IMR-90 (cell line): ENCODE data around the gene DLG5. TPM values are rescaled to one million over a fixed set of nuclear protein-coding genes. Genes with fewer than 3 reads are reported as not detected.

Experiments used
- ATAC-seq: fragments of 200-7000 bp; cut with Tn5 transposase; 2 replicates; pipeline ENCODE4 v1.9.1; 2020; ENCODE audit warnings: low read depth, mild to moderate bottlenecking, moderate library complexity
- BruUV-seq: library from RNA; stranded (reverse); fragments of 400-500 nt; replicated peaks from 2 replicates; lab custom pipeline; 2021; lab: Mats Ljungman, UMichigan
- CTCF ChIA-PET: fragments of 300-600 bp; formaldehyde crosslinking; extraction: SDS; loops from one replicate; lab custom pipeline; 2021; ENCODE audit warnings: antibody characterized with exemption; lab: Yijun Ruan, JAX
- POLR2A ChIA-PET: fragments of 300-600 bp; sonication (Branson Sonifier 250); formaldehyde crosslinking; loops from one replicate; lab custom pipeline; 2022; ENCODE audit warnings: antibody characterized with exemption; ENCODE audit not compliant: unreplicated experiment; lab: Charles Lee
- DNase-seq: peaks from one replicate; pipeline ENCODE4 v3.0.0; 2013
- H2AFZ ChIP-seq: replicated peaks from 2 replicates; pipeline ENCODE3; 2013; ENCODE audit warnings: low read length, mild to moderate bottlenecking; ENCODE audit not compliant: poor library complexity
- H2AK5ac ChIP-seq: 2 replicates; pipeline ENCODE4 v1.6.1; 2013; ENCODE audit warnings: low read depth, low read length, inconsistent platforms
- H2AK9ac ChIP-seq: replicated peaks from 2 replicates; pipeline ENCODE3; 2013; ENCODE audit warnings: mild to moderate bottlenecking, low read depth, low read length, moderate library complexity; ENCODE audit not compliant: poor library complexity
- H2BK120ac ChIP-seq: 2 replicates; pipeline ENCODE4 v1.6.1; 2013; ENCODE audit warnings: low read depth, low read length, inconsistent platforms
- H2BK15ac ChIP-seq: 3 replicates; pipeline ENCODE4 v1.6.1; 2013; ENCODE audit warnings: low read depth, low read length, inconsistent platforms
- H2BK20ac ChIP-seq: 2 replicates; pipeline ENCODE4 v1.6.1; 2013; ENCODE audit warnings: low read depth, mild to moderate bottlenecking, inconsistent platforms, low read length, moderate library complexity
- H2BK5ac ChIP-seq: 2 replicates; pipeline ENCODE4 v1.6.1; 2013; ENCODE audit warnings: mild to moderate bottlenecking, low read depth, low read length, inconsistent platforms; ENCODE audit not compliant: poor library complexity, severe bottlenecking
- H3K14ac ChIP-seq: replicated peaks from 2 replicates; pipeline ENCODE4 v1.6.1; 2013; ENCODE audit warnings: low read depth, low read length, inconsistent platforms
- H3K18ac ChIP-seq: 2 replicates; pipeline ENCODE4 v1.6.1; 2013; ENCODE audit warnings: low read depth, low read length, control low read depth
- H3K23ac ChIP-seq: 2 replicates; pipeline ENCODE4 v1.6.1; 2013; ENCODE audit warnings: low read depth, low read length, inconsistent platforms
- H3K27ac ChIP-seq: 2 replicates; pipeline ENCODE4 v1.5.1; 2013; ENCODE audit warnings: mild to moderate bottlenecking, control low read depth, low read length; ENCODE audit not compliant: insufficient read depth
- H3K27me3 ChIP-seq: 2 replicates; pipeline ENCODE4 v1.6.1; 2013; ENCODE audit warnings: low read length; ENCODE audit not compliant: control insufficient read depth, insufficient read depth
- H3K36me3 ChIP-seq: 2 replicates; pipeline ENCODE4 v1.6.1; 2013; ENCODE audit warnings: low read length, mixed read lengths; ENCODE audit not compliant: control insufficient read depth, insufficient read depth
- H3K4ac ChIP-seq: 2 replicates; pipeline ENCODE4 v1.6.1; 2013; ENCODE audit warnings: low read depth, low read length, inconsistent platforms
- H3K4me1 ChIP-seq: 2 replicates; pipeline ENCODE4 v1.6.1; 2013; ENCODE audit warnings: low read length, mixed read lengths; ENCODE audit not compliant: control insufficient read depth, insufficient read depth
- H3K4me2 ChIP-seq: 2 replicates; pipeline ENCODE4 v1.6.1; 2013; ENCODE audit warnings: low read depth, mild to moderate bottlenecking, control low read depth, low read length, moderate library complexity
- H3K4me3 ChIP-seq: 2 replicates; pipeline ENCODE4 v1.5.1; 2013; ENCODE audit warnings: low read depth, mild to moderate bottlenecking, control low read depth, low read length, moderate library complexity; ENCODE audit not compliant: insufficient read depth
- H3K56ac ChIP-seq: 2 replicates; pipeline ENCODE4 v1.6.1; 2013; ENCODE audit warnings: low read length, inconsistent platforms; ENCODE audit not compliant: insufficient read depth; ENCODE audit errors: extremely low read depth
- H3K79me1 ChIP-seq, 2 experiments: 2 replicates each; pipeline ENCODE4 v1.6.1; 2013; ENCODE audit warnings: low read length in 2 of 2, inconsistent platforms in 1 of 2, low read depth in 1 of 2
- H3K9ac ChIP-seq: 2 replicates; pipeline ENCODE4 v1.6.1; 2013; ENCODE audit warnings: low read depth, low read length, control low read depth
- H3K9me1 ChIP-seq: 2 replicates; pipeline ENCODE4 v1.6.1; 2013; ENCODE audit warnings: low read length, inconsistent platforms; ENCODE audit not compliant: insufficient read depth
- H3K9me3 ChIP-seq: 2 replicates; pipeline ENCODE4 v1.6.1; 2013; ENCODE audit warnings: low read length; ENCODE audit not compliant: control insufficient read depth, insufficient read depth
- H4K20me1 ChIP-seq: 2 replicates; pipeline ENCODE4 v1.6.1; 2013; ENCODE audit warnings: low read length, inconsistent platforms; ENCODE audit not compliant: insufficient read depth
- H4K5ac ChIP-seq: 2 replicates; pipeline ENCODE4 v1.6.1; 2013; ENCODE audit warnings: mild to moderate bottlenecking, low read depth, low read length, control low read depth
- H4K8ac ChIP-seq, 2 experiments: 2 replicates each; pipeline ENCODE4 v1.6.1; 2013; ENCODE audit warnings: low read depth in 2 of 2, low read length in 2 of 2, control low read depth in 1 of 2, inconsistent platforms in 1 of 2
- H4K91ac ChIP-seq: 2 replicates; pipeline ENCODE4 v1.6.1; 2013; ENCODE audit warnings: low read depth, low read length, inconsistent platforms; ENCODE audit not compliant: insufficient read depth
- BHLHE40 ChIP-seq: fragments of 150-350 bp; IDR thresholded peaks from 2 replicates; pipeline ENCODE4 v1.6.1; 2016; ENCODE audit warnings: mild to moderate bottlenecking, low read depth, low read length
- MAFK ChIP-seq: IDR thresholded peaks from 2 replicates; pipeline ENCODE4 v1.6.1; 2012; ENCODE audit warnings: low read depth, low read length, improper control_type of control experiment
- MAZ ChIP-seq: IDR thresholded peaks from 2 replicates; pipeline ENCODE4 v1.6.1; 2012; ENCODE audit warnings: low read depth, mild to moderate bottlenecking, low read length, improper control_type of control experiment, moderate library complexity, borderline replicate concordance
- RFX5 ChIP-seq: IDR thresholded peaks from 2 replicates; pipeline ENCODE4 v1.8.0; 2012; ENCODE audit warnings: low read depth, mild to moderate bottlenecking, low read length, moderate library complexity
- WGBS, 2 experiments: methylation state at CpG; one replicate each; pipeline versions ENCODE4 v1.1.5 to v1.1.7; 2013; ENCODE audit warnings: missing lambda C conversion rate in 2 of 2; ENCODE audit not compliant: insufficient read length in 1 of 2; ENCODE audit errors: extremely low coverage in 2 of 2; 5-methylcytosine and 5-hydroxymethylcytosine counted together
- dilution Hi-C: fragments of 300-500 bp; cut with HindIII; formaldehyde crosslinking; loops from one replicate; pipeline ENCODE4 v1.14.3; 2018; ENCODE audit warnings: low sequenced_read_pairs; ENCODE audit not compliant: unreplicated experiment
- in situ Hi-C: fragments of 300-500 bp; cut with MboI; formaldehyde crosslinking; loops from 3 replicates; pipeline ENCODE4 v1.14.3; 2019; ENCODE audit warnings: low sequenced_read_pairs, inconsistent platforms, mixed read lengths
- intact Hi-C: fragments of 100-400 bp; cut with micrococcal nuclease; formaldehyde crosslinking; loops from 2 replicates; pipeline ENCODE4 v1.10.0; 2022
- polyA plus RNA-seq, 3 experiments: library from polyadenylated mRNA; depleted of rRNA; stranded (reverse); fragments of >200 nt; gene quantifications; 2 replicates each; pipeline ENCODE4 v1.2.3, GENCODE V29; 2012; ENCODE audit warnings: low replicate concordance in 1 of 3
- total RNA-seq: library from RNA; depleted of rRNA; stranded (reverse); fragments of >200 nt; gene quantifications from 2 replicates; pipeline ENCODE4 v1.2.3, GENCODE V29; 2012
- TF ChIP-seq, protein P1 (sequence below): fragments of 150-350 bp; IDR thresholded peaks from 2 replicates; pipeline ENCODE4 v1.6.1; 2017; ENCODE audit warnings: mild to moderate bottlenecking, antibody characterized with exemption, low read length, low read depth
- TF ChIP-seq, protein P2 (sequence below): fragments of 150-350 bp; IDR thresholded peaks from 2 replicates; pipeline ENCODE4 v1.6.1; 2016; ENCODE audit warnings: low read depth, mild to moderate bottlenecking, low read length, moderate library complexity, borderline replicate concordance

DLG5 gene
- total and polyA plus RNA-seq, 2 of the 4 experiments (the other 2 are of a cell fraction), result 12.7 to 28.7 TPM

DNA sequence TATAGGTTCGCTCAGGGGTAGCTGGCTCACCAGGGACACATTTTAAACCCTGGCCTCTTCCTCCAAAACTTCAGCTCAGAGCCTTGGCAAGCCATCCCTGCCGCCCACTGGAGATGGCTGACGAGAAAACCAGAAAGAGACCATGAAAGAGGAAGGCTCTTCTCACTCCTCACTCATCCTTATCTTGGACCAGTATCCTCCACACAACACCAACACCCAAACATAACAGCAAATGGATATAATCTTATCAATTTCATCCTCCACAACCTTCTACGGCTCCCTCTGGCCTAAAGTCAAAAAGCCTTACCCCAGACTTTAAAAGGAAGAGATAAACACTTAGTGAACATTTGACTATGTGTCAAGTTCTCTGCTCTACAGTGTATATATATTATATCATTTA is 26.9 kb downstream of the DLG5 start:
- Histone ChIP-seq H4K5ac (no peak overlapping the region), H3K4me1 (peaks cover 17% of the 10 kb centered on the region), H2AFZ (no peak overlapping the region), H3K9ac (no peak overlapping the region), H3K14ac (peak overlapping the region; percentile 61; the same call in 1 of the 2 replicates), H2BK15ac (no peak overlapping the region), H3K23ac (peak overlapping the region; percentile 37; the same call in 1 of the 2 replicates), H3K4ac (peak overlapping the region; percentile 4; the same call in 1 of the 2 replicates), H2BK20ac (no peak overlapping the region), H3K4me3 (no peak overlapping the region), H3K27me3 (no peaks in the 10 kb centered on the region), H2BK120ac (no peak overlapping the region), H3K56ac (no peak overlapping the region), H4K8ac (no peak overlapping the region), H2BK5ac (no peak overlapping the region), H3K9me1 (peaks cover 31% of the 10 kb centered on the region), H3K79me1 (peaks cover 24 to 70% of the 10 kb centered on the region in 2 experiments), H3K36me3 (no peaks in the 10 kb centered on the region), H3K18ac (no peak overlapping the region), H2AK5ac (0 out of 2 replicates have a peak overlapping the region, but pooled peaks have one; percentile 3), H3K4me2 (no peak overlapping the region), H4K20me1 (peaks cover 68% of the 10 kb centered on the region), H2AK9ac (no peak overlapping the region), H3K27ac (no peak overlapping the region), H4K91ac (no peak overlapping the region), H3K9me3 (no peaks in the 10 kb centered on the region)
- POLR2A ChIA-PET, result no interaction called here
- intact Hi-C loops, result no loop called here
- in situ Hi-C loops, result no loop called here
- ATAC-seq, result no peak
- DNase-seq, result no peak
- TF ChIP-seq BHLHE40 (no peak), MAFK (no peak), RFX5 (no peak), MAZ (no peak)
- TF ChIP-seq, protein P1, sequence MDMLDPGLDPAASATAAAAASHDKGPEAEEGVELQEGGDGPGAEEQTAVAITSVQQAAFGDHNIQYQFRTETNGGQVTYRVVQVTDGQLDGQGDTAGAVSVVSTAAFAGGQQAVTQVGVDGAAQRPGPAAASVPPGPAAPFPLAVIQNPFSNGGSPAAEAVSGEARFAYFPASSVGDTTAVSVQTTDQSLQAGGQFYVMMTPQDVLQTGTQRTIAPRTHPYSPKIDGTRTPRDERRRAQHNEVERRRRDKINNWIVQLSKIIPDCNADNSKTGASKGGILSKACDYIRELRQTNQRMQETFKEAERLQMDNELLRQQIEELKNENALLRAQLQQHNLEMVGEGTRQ, result no peak
- TF ChIP-seq, protein P2, sequence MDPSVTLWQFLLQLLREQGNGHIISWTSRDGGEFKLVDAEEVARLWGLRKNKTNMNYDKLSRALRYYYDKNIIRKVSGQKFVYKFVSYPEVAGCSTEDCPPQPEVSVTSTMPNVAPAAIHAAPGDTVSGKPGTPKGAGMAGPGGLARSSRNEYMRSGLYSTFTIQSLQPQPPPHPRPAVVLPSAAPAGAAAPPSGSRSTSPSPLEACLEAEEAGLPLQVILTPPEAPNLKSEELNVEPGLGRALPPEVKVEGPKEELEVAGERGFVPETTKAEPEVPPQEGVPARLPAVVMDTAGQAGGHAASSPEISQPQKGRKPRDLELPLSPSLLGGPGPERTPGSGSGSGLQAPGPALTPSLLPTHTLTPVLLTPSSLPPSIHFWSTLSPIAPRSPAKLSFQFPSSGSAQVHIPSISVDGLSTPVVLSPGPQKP, result no peak
- dilution Hi-C loops, result no loop called here
- 88% methylated on average over 2 of the region's 4 CpGs; no CpG with 5 or more reads in 1 of the 2 experiments for whole genome bisulfite sequencing, 2 experiments
- no TSS peak for BruUV-seq
- CTCF ChIA-PET, result no interaction called here
